ENCODE data around the gene XRCC5. TPM values are rescaled to one million over a fixed set of nuclear protein-coding genes. Genes with fewer than 3 reads are reported as not detected.

The XRCC5 gene
- total and polyA plus RNA-seq, 2 of the 8 experiments (the other 6 are each of a cell fraction or from before 2014, with no cell fraction given): 308 to 644 TPM

DNA sequence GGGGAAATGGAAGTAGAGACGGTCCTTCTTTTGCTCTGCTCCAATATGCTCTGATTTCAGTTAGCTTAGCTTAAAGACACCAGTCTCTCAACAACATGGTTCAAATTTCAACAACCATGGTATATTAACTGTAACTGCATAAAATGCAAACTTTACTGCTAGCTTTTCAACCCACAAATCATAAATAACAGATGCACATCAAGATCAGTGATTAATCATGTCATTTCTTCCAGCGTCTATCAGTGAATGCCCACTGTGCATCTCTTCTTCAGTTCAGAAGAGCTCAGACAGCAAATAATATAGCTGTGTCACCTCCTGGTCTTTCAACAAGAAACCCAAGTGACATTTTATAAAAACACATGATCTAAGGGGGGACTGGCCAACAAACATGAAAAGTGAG lies 40.1 kb upstream of the XRCC5 start:
- Histone ChIP-seq H2AK5ac (ENCODE audit: low read depth, low read length) (no peak overlapping the region), H4K8ac (ENCODE audit: extremely low read depth, insufficient read depth, low read length) (no peak overlapping the region), H3K14ac (ENCODE audit: insufficient read length) (no peak overlapping the region), H3K9ac (replicated peaks in 1 of 4; ENCODE audit: extremely low read depth in 1 of 4, low read depth in 3 of 4, low read length in 3 of 4) (no peak overlapping the region), H2BK5ac (ENCODE audit: low read depth, low read length) (no peak overlapping the region), H3K4ac (replicated peaks; ENCODE audit: insufficient read length, low read depth, low read length) (no peak overlapping the region), H4K91ac (replicated peaks; ENCODE audit: insufficient read length, low read length) (no peak overlapping the region), H3K4me1 (replicated peaks in 1 of 4; ENCODE audit: control insufficient read depth in 3 of 4, insufficient read depth in 4 of 4, low read length in 3 of 4) (peaks cover 0 to 3% (median under 1%) of the 10 kb centered on the region in 4 experiments; a peak in 1 of 7 replicates), H3K4me3 (ENCODE audit: extremely low read depth in 1 of 4, insufficient read depth in 2 of 4, low read depth in 3 of 4, low read length in 4 of 4) (no peak overlapping the region), H2BK20ac (ENCODE audit: low read length) (no peak overlapping the region), H2AFZ (ENCODE audit: low read length) (no peak overlapping the region), H2BK15ac (ENCODE audit: low read length) (no peak overlapping the region), H3K23me2 (ENCODE audit: low read depth, low read length) (no peaks in the 10 kb centered on the region), H2BK120ac (replicated peaks; ENCODE audit: low read depth, low read length) (no peak overlapping the region), H3K9me3 (ENCODE audit: insufficient read depth in 2 of 2, low read depth in 1 of 2, low read length in 1 of 2) (no peaks in the 10 kb centered on the region), H3K23ac (ENCODE audit: insufficient read length) (no peak overlapping the region), H3K36me3 (ENCODE audit: control insufficient read depth in 2 of 4, insufficient read depth in 4 of 4, low read length in 3 of 4) (peaks cover 0 to 23% (median 5%) of the 10 kb centered on the region in 4 experiments; a peak in 4 of 8 replicates), H2BK12ac (ENCODE audit: low read depth, low read length) (no peak overlapping the region), H3K56ac (replicated peaks; ENCODE audit: insufficient read length, low read depth, low read length) (no peak overlapping the region), H4K20me1 (replicated peaks in 1 of 2; ENCODE audit: control insufficient read depth in 1 of 2, insufficient read depth in 2 of 2, low read length in 2 of 2) (no peaks in the 10 kb centered on the region), H3K27ac (ENCODE audit: low read depth, low read length) (no peak overlapping the region), H3K79me1 (ENCODE audit: low read depth, low read length) (peaks cover 2% of the 10 kb centered on the region; the same call in 1 of the 2 replicates), H3K27me3 (replicated peaks in 1 of 4; ENCODE audit: control insufficient read depth in 3 of 4, extremely low read depth in 1 of 4, insufficient read depth in 3 of 4, low read length in 3 of 4) (no peaks in the 10 kb centered on the region), H3K79me2 (ENCODE audit: control insufficient read depth in 1 of 2, insufficient read depth in 2 of 2, low read length in 2 of 2) (no peaks in the 10 kb centered on the region), H3K18ac (ENCODE audit: extremely low read depth, low read length) (no peak overlapping the region), H4K5ac (ENCODE audit: insufficient read length, low read depth, low read length) (no peak overlapping the region), H3K4me2 (ENCODE audit: insufficient read depth in 1 of 2, low read depth in 2 of 2, low read length in 2 of 2) (no peak overlapping the region)
- 87% methylated on average over 2 of the region's 2 CpGs; no CpG with 5 or more reads in 1 of the 2 experiments for WGBS, 2 experiments (ENCODE audit: extremely low coverage in 1 of 2, insufficient coverage in 1 of 2, insufficient read length in 1 of 2, insufficient replicate concordance in 2 of 2, low coverage in 1 of 2, low lambda C conversion rate in 2 of 2, missing lambda C conversion rate in 1 of 2)
- CTCF ChIA-PET (ENCODE audit: partially characterized antibody): interaction anchor here (1.0 to 3.0 kb wide), 2 partner anchors 35 to 41 kb away, joined by 3 to 18 read pairs; no protein-coding TSS in a partner anchor
- FAIRE-seq (no peak), DNase-seq (ENCODE audit: low read depth in 1 of 2, low spot score in 2 of 2) (no peak)
- POLR2A ChIA-PET (ENCODE audit: partially characterized antibody): interaction anchor here (2.8 kb wide), 1 partner anchor 13 kb away, joined by 9 read pairs; the partner anchor contains the start of genes PECR and TMEM169
- TF ChIP-seq CTBP2 (IDR thresholded peaks at IDR 0.05; ENCODE audit: borderline replicate concordance, insufficient read depth, insufficient read length, low read length): no peak
- TF ChIP-seq POU5F1 (IDR thresholded peaks at IDR 0.05; ENCODE audit: low read depth, low read length): no peak
- no peak for TF ChIP-seq GTF2F1 (IDR thresholded peaks at IDR 0.05; ENCODE audit: borderline replicate concordance, low read depth, low read length)
- no peak for TF ChIP-seq ZNF274 (IDR thresholded peaks at IDR 0.05; ENCODE audit: borderline replicate concordance, extremely low read depth, low read length)
- no peak for TF ChIP-seq JUND (IDR thresholded peaks at IDR 0.05; ENCODE audit: low read length)
- TF ChIP-seq SUZ12 (IDR thresholded peaks at IDR 0.05; ENCODE audit: low read length): no peak
- TF ChIP-seq FOSL1 (IDR thresholded peaks at IDR 0.05; ENCODE audit: insufficient read depth, low read depth, low read length): no peak
- TF ChIP-seq TBP (IDR thresholded peaks at IDR 0.05; ENCODE audit: low read depth, low read length): no peak

All from H1 (cell line).